Panc1 (cell line): Measurements from ENCODE around the gene PLCB1.

Experiments used
- CTCF ChIP-seq: fragments of 450-650 bp; IDR thresholded peaks from 2 replicates; pipeline ENCODE4 v1.5.1; 2017; ENCODE audit warnings: mild to moderate bottlenecking
- POLR2AphosphoS5 ChIP-seq: IDR thresholded peaks from 2 replicates; pipeline ENCODE4 v1.6.1; 2012; ENCODE audit warnings: mild to moderate bottlenecking, low read depth, low read length, moderate library complexity
- REST ChIP-seq, 2 experiments: IDR thresholded peaks; 2 replicates each; pipeline ENCODE4 v1.6.1; 2011 to 2012; ENCODE audit warnings: low read depth in 2 of 2, control low read depth in 1 of 2, low read length in 1 of 2, mild to moderate bottlenecking in 1 of 2, moderate library complexity in 1 of 2; ENCODE audit not compliant: insufficient read depth in 1 of 2
- SIN3A ChIP-seq: IDR thresholded peaks from 2 replicates; pipeline ENCODE4 v1.6.1; 2012; ENCODE audit warnings: low read depth, mild to moderate bottlenecking, low read length, moderate library complexity, borderline replicate concordance; ENCODE audit not compliant: insufficient read depth
- TCF7L2 ChIP-seq: IDR thresholded peaks from 2 replicates; pipeline ENCODE4 v1.6.1; 2011; ENCODE audit warnings: mild to moderate bottlenecking, low read depth, low read length, inconsistent platforms

DNA sequence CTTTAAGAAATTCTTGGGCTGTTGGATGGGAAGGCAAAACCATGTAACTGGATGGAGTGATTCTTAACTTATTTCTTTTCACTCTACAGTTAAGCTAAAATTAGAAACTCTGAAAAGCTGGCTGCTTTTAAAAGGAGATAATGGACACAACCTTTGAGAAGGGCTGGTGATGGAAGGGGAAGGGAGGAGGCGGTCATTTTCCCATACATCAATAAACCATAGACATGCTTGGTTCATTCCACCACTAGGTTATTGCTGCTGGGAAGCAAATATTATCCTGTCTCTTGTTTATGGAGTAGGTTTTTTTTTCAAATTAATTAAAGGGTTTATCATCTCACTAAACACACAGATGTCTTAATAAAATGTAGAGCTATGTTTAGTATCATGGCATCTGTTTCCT, 76.2 kb downstream of the PLCB1 start:
- TF ChIP-seq CTCF (no peak), REST (IDR thresholded peaks at IDR 0.05; ENCODE audit: insufficient read depth in 1 of 2, low read depth in 2 of 2, low read length in 1 of 2) (no peak), POLR2AphosphoS5 (no peak), SIN3A (no peak), TCF7L2 (no peak)
